SJSA1 (cell line): Measurements from ENCODE around the gene ANKRD52. TPM values are rescaled to one million over a fixed set of nuclear protein-coding genes. Genes with fewer than 3 reads are reported as not detected.

Experiments used
- DNase-seq, 2 experiments: peaks; one replicate each; pipeline ENCODE4 v3.0.0-alpha.2; 2015 to 2020; ENCODE audit warnings: low spot score in 2 of 2, low read depth in 1 of 2
- H3K27ac ChIP-seq: fragments of 250-450 bp; sonication (Bioruptor Pico); 2 replicates; pipeline ENCODE4 v1.5.1; 2020; ENCODE audit warnings: mild to moderate bottlenecking, moderate library complexity
- H3K27me3 ChIP-seq: fragments of 250-450 bp; sonication (Bioruptor Pico); replicated peaks from 2 replicates; pipeline ENCODE4 v1.5.1; 2020; ENCODE audit warnings: mild to moderate bottlenecking, moderate library complexity
- H3K36me3 ChIP-seq: fragments of 250-450 bp; sonication (Bioruptor Pico); 2 replicates; pipeline ENCODE4 v1.5.1; 2020; ENCODE audit warnings: mild to moderate bottlenecking
- H3K4me1 ChIP-seq: fragments of 250-450 bp; sonication (Bioruptor Pico); replicated peaks from 2 replicates; pipeline ENCODE4 v1.6.1; 2021; ENCODE audit warnings: mild to moderate bottlenecking
- H3K4me3 ChIP-seq: fragments of 250-450 bp; sonication (Bioruptor Pico); 2 replicates; pipeline ENCODE4 v1.5.1; 2020; ENCODE audit warnings: mild to moderate bottlenecking
- H3K9me3 ChIP-seq: fragments of 250-450 bp; sonication (Bioruptor Pico); replicated peaks from 2 replicates; pipeline ENCODE4 v1.5.1; 2020; ENCODE audit warnings: mild to moderate bottlenecking
- total RNA-seq: library from RNA; depleted of rRNA; stranded (reverse); fragments of >200 nt; shearing (Covaris generic); gene quantifications from 2 replicates; pipeline ENCODE4 v1.2.3, GENCODE V29; 2014

The ANKRD52 gene
- total RNA-seq, 1 experiment from 2014 or later: 12.7 TPM

- Histone ChIP-seq H3K36me3 (no peaks in the 10 kb centered on the region; the same call in none of the 2 replicates), H3K27me3 (no peaks in the 10 kb centered on the region), H3K4me1 (peaks cover 20% of the 10 kb centered on the region), H3K9me3 (no peaks in the 10 kb centered on the region), H3K4me3 (peak overlapping the region; percentile 56), H3K27ac (peak overlapping the region; percentile 77)
- DNase-seq: no peak
Observed at GRCh38 chr12:56222531-56222895, 35.7 kb downstream of the ANKRD52 start.

GRCh38 chr12:56221757-56222530 lies 36.2 kb downstream of the ANKRD52 start, which contains the start of gene RNF41:
Gene RNF41, minus strand, starts transcription at chr12:56221922. Its CDS starts 7,875 bp downstream, at chr12:56214047.
- Histone ChIP-seq H3K9me3 (no peaks in the 10 kb centered on the region), H3K36me3 (no peaks in the 10 kb centered on the region; the same call in none of the 2 replicates), H3K4me1 (peaks cover 20% of the 10 kb centered on the region), H3K4me3 (peak within 1 kb of the TSS; percentile 56), H3K27ac (peak within 1 kb of the TSS; percentile 77), H3K27me3 (no peaks in the 10 kb centered on the region)
- peak; percentile 96 for DNase-seq

- H3K27me3 ChIP-seq: no peaks in the 10 kb centered on the region
- H3K4me1 ChIP-seq: peaks cover 20% of the 10 kb centered on the region
- peaks cover 5% of the 10 kb centered on the region for H3K36me3 ChIP-seq
- H3K4me3 ChIP-seq: peak overlapping the region; percentile 56
- H3K27ac ChIP-seq: peak overlapping the region; percentile 77
- no peaks in the 10 kb centered on the region for H3K9me3 ChIP-seq
- peak; percentile 64 to 74 for DNase-seq
Observed at GRCh38 chr12:56221232-56221756, 36.9 kb downstream of the ANKRD52 start.

GRCh38 chr12:56220611-56221231 lies 37.5 kb downstream of the ANKRD52 start:
- DNase-seq: peak in 1 of 2 experiments; percentile 30
- Histone ChIP-seq H3K36me3 (peaks cover 7% of the 10 kb centered on the region), H3K4me3 (peak overlapping the region; percentile 56), H3K9me3 (no peaks in the 10 kb centered on the region), H3K4me1 (peaks cover 20% of the 10 kb centered on the region), H3K27me3 (no peaks in the 10 kb centered on the region), H3K27ac (peak overlapping the region; percentile 77)

GRCh38 chr12:56219840-56220239 lies 38.3 kb downstream of the ANKRD52 start:
- Histone ChIP-seq H3K36me3 (peaks cover 12% of the 10 kb centered on the region), H3K27ac (no peak overlapping the region), H3K27me3 (no peaks in the 10 kb centered on the region), H3K9me3 (no peaks in the 10 kb centered on the region), H3K4me1 (peaks cover 20% of the 10 kb centered on the region), H3K4me3 (no peak overlapping the region)
- no peak for DNase-seq

GRCh38 chr12:56216461-56216860 lies 41.7 kb downstream of the ANKRD52 start:
- no peaks in the 10 kb centered on the region for H3K9me3 ChIP-seq
- H3K27me3 ChIP-seq: no peaks in the 10 kb centered on the region
- no peak overlapping the region for H3K4me3 ChIP-seq
- DNase-seq: no peak
- H3K36me3 ChIP-seq: peaks cover 44% of the 10 kb centered on the region
- H3K27ac ChIP-seq: no peak overlapping the region
- peaks cover 9% of the 10 kb centered on the region for H3K4me1 ChIP-seq

GRCh38 chr12:56213878-56214277 lies 44.3 kb downstream of the ANKRD52 start:
- H3K27me3 ChIP-seq: no peaks in the 10 kb centered on the region
- H3K4me3 ChIP-seq: no peak overlapping the region
- H3K27ac ChIP-seq: no peak overlapping the region
- H3K4me1 ChIP-seq: no peaks in the 10 kb centered on the region
- H3K36me3 ChIP-seq: peaks cover 63% of the 10 kb centered on the region
- DNase-seq: no peak
- H3K9me3 ChIP-seq: no peaks in the 10 kb centered on the region

- DNase-seq: no peak
- no peaks in the 10 kb centered on the region for H3K27me3 ChIP-seq
- no peak overlapping the region for H3K27ac ChIP-seq
- H3K4me3 ChIP-seq: no peak overlapping the region
- H3K36me3 ChIP-seq: peaks cover 73% of the 10 kb centered on the region
- H3K9me3 ChIP-seq: no peaks in the 10 kb centered on the region
- H3K4me1 ChIP-seq: 0 out of 2 replicates have a peak, but pooled peaks cover under 1% of the 10 kb centered on the region
Observed at GRCh38 chr12:56212361-56212760, 45.8 kb downstream of the ANKRD52 start.

- Histone ChIP-seq H3K36me3 (peaks cover 75% of the 10 kb centered on the region), H3K4me3 (no peak overlapping the region), H3K27me3 (no peaks in the 10 kb centered on the region), H3K4me1 (peaks cover 12% of the 10 kb centered on the region; the same call in 1 of the 2 replicates), H3K9me3 (no peaks in the 10 kb centered on the region), H3K27ac (no peak overlapping the region)
- DNase-seq: no peak
Observed at GRCh38 chr12:56208006-56208405, 50.2 kb downstream of the ANKRD52 start.

GRCh38 chr12:56206452-56207166 lies 51.6 kb downstream of the ANKRD52 start:
- Histone ChIP-seq H3K36me3 (peaks cover 61% of the 10 kb centered on the region), H3K9me3 (no peaks in the 10 kb centered on the region), H3K27me3 (no peaks in the 10 kb centered on the region), H3K27ac (no peak overlapping the region), H3K4me3 (no peak overlapping the region), H3K4me1 (peaks cover 12% of the 10 kb centered on the region; the same call in 1 of the 2 replicates)
- peak in 1 of 2 experiments; percentile 62 for DNase-seq

- no peak for DNase-seq
- peaks cover 52% of the 10 kb centered on the region for H3K36me3 ChIP-seq
Observed at GRCh38 chr12:56205445-56205844, 52.7 kb downstream of the ANKRD52 start.

GRCh38 chr12:56204275-56204674 lies 53.9 kb downstream of the ANKRD52 start:
- Histone ChIP-seq H3K36me3 (peaks cover 41% of the 10 kb centered on the region), H3K27me3 (no peaks in the 10 kb centered on the region), H3K9me3 (no peaks in the 10 kb centered on the region), H3K4me3 (no peak overlapping the region), H3K4me1 (peaks cover 12% of the 10 kb centered on the region; the same call in 1 of the 2 replicates), H3K27ac (no peak overlapping the region)
- no peak for DNase-seq

More at GRCh38 chr12:56205445-56205844, 52.7 kb downstream of the ANKRD52 start:
- H3K4me3 ChIP-seq: no peak overlapping the region
- no peaks in the 10 kb centered on the region for H3K27me3 ChIP-seq
- peaks cover 12% of the 10 kb centered on the region; the same call in 1 of the 2 replicates for H3K4me1 ChIP-seq
- H3K27ac ChIP-seq: no peak overlapping the region
- H3K9me3 ChIP-seq: no peaks in the 10 kb centered on the region

GRCh38 chr12:56202838-56203237 lies 55.3 kb downstream of the ANKRD52 start:
- Histone ChIP-seq H3K36me3 (peaks cover 36% of the 10 kb centered on the region), H3K27me3 (no peaks in the 10 kb centered on the region), H3K9me3 (no peaks in the 10 kb centered on the region), H3K27ac (no peak overlapping the region), H3K4me3 (no peak overlapping the region), H3K4me1 (peaks cover 23% of the 10 kb centered on the region)
- no peak for DNase-seq
